M059J (cell line): ENCODE results near the gene HPSE2. TPM values are rescaled to one million over a fixed set of nuclear protein-coding genes. Genes with fewer than 3 reads are reported as not detected.
A peak's percentile ranks its signal among the peaks of the same experiment; 100 is the strongest.

ENCODE experiments used
- DNase-seq: peaks from one replicate; pipeline ENCODE4 v3.0.0-alpha.2; 2012; ENCODE audit warnings: low read depth
- total RNA-seq: library from RNA; depleted of rRNA; stranded (reverse); fragments of >200 nt; shearing (Covaris generic); gene quantifications from 2 replicates; pipeline ENCODE4 v1.2.3, GENCODE V29; 2014; rRNA removed

HPSE2 gene
- total RNA-seq, 1 experiment from 2014 or later = 0.57 TPM

- no peak for DNase-seq
These were observed 819.9 kb downstream of the HPSE2 start for GRCh38 chr10:98415731-98416119.

GRCh38 chr10:98414932-98415730, 820.5 kb downstream of the HPSE2 start, which contains the start of gene PYROXD2:
Gene PYROXD2 (minus strand): TSS chr10:98415182. CDS start chr10:98415135, 47 bp downstream.
- peak; percentile 80 for DNase-seq

GRCh38 chr10:98414578-98414931, 821.1 kb downstream of the HPSE2 start:
- no peak for DNase-seq

GRCh38 chr10:98411768-98412167, 823.9 kb downstream of the HPSE2 start:
- DNase-seq = no peak

GRCh38 chr10:98411166-98411565, 824.5 kb downstream of the HPSE2 start:
- no peak for DNase-seq

- DNase-seq = no peak
These were observed 824.9 kb downstream of the HPSE2 start for GRCh38 chr10:98410759-98411158.

GRCh38 chr10:98410135-98410743, 825.4 kb downstream of the HPSE2 start:
- DNase-seq = no peak

GRCh38 chr10:98408799-98409198, 826.9 kb downstream of the HPSE2 start:
- DNase-seq = no peak

- DNase-seq = no peak
These were observed 827.9 kb downstream of the HPSE2 start for GRCh38 chr10:98407744-98408241.

Other genes starting within 250 kb of the HPSE2 start
- 1.6 and 2.4 TPM in 2 replicates for gene CNNM1, start 93.5 kb upstream of the HPSE2 start, total RNA-seq
- gene GOT1, start 194.8 kb upstream of the HPSE2 start, total RNA-seq = 38.3 and 68.6 TPM in 2 replicates